ENCODE results near the gene TFEC.
"Not testable (repeated sequence)": the region's sequence is repeated elsewhere in the genome, so short reads cannot be mapped to it uniquely, and the experiment has no call there.

Gene TFEC

GRCh38 chr7:116028787-116029186, 1.8 kb downstream of the TFEC start:
- Histone ChIP-seq H3K27me3 (ENCODE audit: control insufficient read depth, insufficient read depth, low read length) (no peaks in the 10 kb centered on the region), H3K9ac (ENCODE audit: low read length) (no peak overlapping the region), H3K4me1 (ENCODE audit: control insufficient read depth, low read depth, low read length) (peaks cover 4% of the 10 kb centered on the region), H3K4me3 (ENCODE audit: low read length) (no peak overlapping the region), H3K36me3 (ENCODE audit: control insufficient read depth, low read depth, low read length) (no peaks in the 10 kb centered on the region), H3K27ac (ENCODE audit: low read length) (no peak overlapping the region), H3K9me3 (ENCODE audit: control insufficient read depth, low read depth, low read length) (no peaks in the 10 kb centered on the region)

GRCh38 chr7:116027786-116028185, 2.8 kb downstream of the TFEC start:
- no peak overlapping the region for H3K4me3 ChIP-seq (ENCODE audit: low read length)
- no peaks in the 10 kb centered on the region for H3K27me3 ChIP-seq (ENCODE audit: control insufficient read depth, insufficient read depth, low read length)
- no peak overlapping the region for H3K9ac ChIP-seq (ENCODE audit: low read length)
- no peaks in the 10 kb centered on the region for H3K9me3 ChIP-seq (ENCODE audit: control insufficient read depth, low read depth, low read length)
- no peak overlapping the region for H3K27ac ChIP-seq (ENCODE audit: low read length)
- no peaks in the 10 kb centered on the region for H3K36me3 ChIP-seq (ENCODE audit: control insufficient read depth, low read depth, low read length)
- peaks cover 4% of the 10 kb centered on the region for H3K4me1 ChIP-seq (ENCODE audit: control insufficient read depth, low read depth, low read length)

DNA sequence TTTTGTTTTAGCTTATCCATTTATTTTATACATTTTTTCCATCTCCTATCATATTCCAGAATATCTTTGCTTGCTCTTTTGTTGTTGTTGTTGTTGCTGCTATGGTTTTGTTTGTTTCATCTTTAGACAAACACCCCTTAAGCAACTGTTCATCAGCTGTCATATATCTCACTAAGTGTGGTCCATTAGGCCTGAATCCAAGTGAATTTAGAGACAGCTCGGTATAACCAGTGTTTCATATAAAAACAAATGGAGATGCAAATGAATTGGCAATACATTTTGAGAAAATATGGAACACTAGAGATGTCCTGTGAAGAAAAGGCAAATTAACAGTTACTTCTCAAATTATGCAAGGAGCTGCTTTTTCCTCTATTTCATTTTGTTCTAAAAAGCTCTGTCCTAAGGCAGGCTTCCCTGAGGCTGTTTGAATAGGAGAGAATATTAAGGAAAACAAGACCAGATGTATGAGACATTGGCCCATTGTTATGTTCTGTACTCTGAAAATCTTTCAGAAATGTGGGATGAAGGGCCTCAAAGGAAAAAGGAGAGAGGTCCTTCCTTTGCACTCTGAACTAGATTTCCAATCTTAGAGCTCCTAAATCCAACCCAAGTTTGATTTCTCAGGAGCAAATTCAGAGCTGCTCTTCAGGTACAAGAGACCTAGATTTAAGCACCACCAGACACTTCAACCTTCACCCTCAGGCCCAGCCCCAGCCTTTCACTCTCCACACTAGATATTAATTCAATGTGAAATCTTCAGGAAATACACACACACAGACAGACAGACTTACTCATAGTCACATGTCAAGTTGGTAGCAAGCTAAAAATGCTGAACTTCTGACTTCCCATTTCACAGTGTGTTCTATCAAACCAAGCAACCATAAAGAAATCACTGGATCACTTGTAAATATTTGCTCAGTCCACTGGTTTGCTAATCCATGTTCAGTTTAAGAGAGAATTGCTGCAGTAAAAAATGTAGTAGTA, 5.4 kb downstream of the TFEC start:
- no peak overlapping the region for H3K9ac ChIP-seq (ENCODE audit: low read length)

DNA sequence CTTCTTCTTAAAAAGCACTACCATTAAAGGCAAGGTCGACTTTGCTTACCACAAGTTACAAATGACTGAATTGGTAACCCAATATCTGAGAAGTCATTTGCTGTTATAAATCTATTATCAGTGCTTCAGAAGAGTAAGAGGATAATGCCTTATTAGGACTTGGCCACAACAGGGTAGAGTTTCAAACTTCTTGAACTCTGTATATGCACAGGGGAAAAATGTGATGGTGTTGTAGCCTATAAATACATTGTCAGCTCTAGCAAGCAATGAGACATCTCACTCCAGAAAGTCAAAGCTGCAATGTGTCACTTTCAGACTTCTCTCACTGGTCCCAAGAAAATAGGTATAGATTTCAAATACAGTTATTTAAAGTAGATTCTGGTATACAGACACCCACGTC, 9.3 kb downstream of the TFEC start:
- H3K4me1 ChIP-seq (ENCODE audit: control insufficient read depth, low read depth, low read length), result peaks cover under 1% of the 10 kb centered on the region
- H3K4me3 ChIP-seq (ENCODE audit: low read length), result no peak overlapping the region
- H3K9me3 ChIP-seq (ENCODE audit: control insufficient read depth, low read depth, low read length), result no peaks in the 10 kb centered on the region
- no peak overlapping the region for H3K9ac ChIP-seq (ENCODE audit: low read length)
- H3K27ac ChIP-seq (ENCODE audit: low read length), result no peak overlapping the region
- no peaks in the 10 kb centered on the region for H3K27me3 ChIP-seq (ENCODE audit: control insufficient read depth, insufficient read depth, low read length)
- no peaks in the 10 kb centered on the region for H3K36me3 ChIP-seq (ENCODE audit: control insufficient read depth, low read depth, low read length)

More for the DNA sequence above, 5.4 kb downstream of the TFEC start:
- Histone ChIP-seq H3K27ac (ENCODE audit: low read length) (no peak overlapping the region), H3K9me3 (ENCODE audit: control insufficient read depth, low read depth, low read length) (no peaks in the 10 kb centered on the region), H3K4me3 (ENCODE audit: low read length) (no peak overlapping the region), H3K4me1 (ENCODE audit: control insufficient read depth, low read depth, low read length) (no peaks in the 10 kb centered on the region), H3K27me3 (ENCODE audit: control insufficient read depth, insufficient read depth, low read length) (no peaks in the 10 kb centered on the region), H3K36me3 (ENCODE audit: control insufficient read depth, low read depth, low read length) (no peaks in the 10 kb centered on the region)

GRCh38 chr7:116018731-116019130, 11.8 kb downstream of the TFEC start:
- no peaks in the 10 kb centered on the region for H3K9me3 ChIP-seq (ENCODE audit: control insufficient read depth, low read depth, low read length)
- no peak overlapping the region for H3K9ac ChIP-seq (ENCODE audit: low read length)
- H3K27ac ChIP-seq (ENCODE audit: low read length), result no peak overlapping the region
- H3K4me3 ChIP-seq (ENCODE audit: low read length), result no peak overlapping the region
- peaks cover 3% of the 10 kb centered on the region for H3K4me1 ChIP-seq (ENCODE audit: control insufficient read depth, low read depth, low read length)
- H3K36me3 ChIP-seq (ENCODE audit: control insufficient read depth, low read depth, low read length), result no peaks in the 10 kb centered on the region
- H3K27me3 ChIP-seq (ENCODE audit: control insufficient read depth, insufficient read depth, low read length), result no peaks in the 10 kb centered on the region

DNA sequence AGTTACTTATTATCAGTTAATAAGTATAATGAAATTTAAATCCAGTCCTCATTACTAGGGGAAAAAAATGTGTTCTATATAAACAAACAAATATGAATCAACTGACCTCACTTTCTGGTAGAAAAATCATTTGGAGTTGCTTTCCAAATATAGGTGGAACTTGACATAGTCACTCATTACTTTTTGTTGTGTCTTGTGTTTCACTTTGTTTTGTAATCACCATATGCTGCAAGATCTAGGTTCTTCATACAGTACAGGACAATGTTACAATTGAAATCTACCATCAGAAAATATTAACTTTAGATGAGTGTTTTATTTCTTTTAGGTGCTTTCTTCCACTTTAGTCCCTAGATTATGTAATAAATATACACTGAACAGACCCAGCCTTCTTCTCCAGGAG, 16.9 kb downstream of the TFEC start:
- Histone ChIP-seq H3K9me3 (ENCODE audit: control insufficient read depth, low read depth, low read length) (no peaks in the 10 kb centered on the region), H3K27me3 (ENCODE audit: control insufficient read depth, insufficient read depth, low read length) (no peaks in the 10 kb centered on the region), H3K4me3 (ENCODE audit: low read length) (no peak overlapping the region), H3K36me3 (ENCODE audit: control insufficient read depth, low read depth, low read length) (no peaks in the 10 kb centered on the region), H3K9ac (ENCODE audit: low read length) (no peak overlapping the region), H3K27ac (ENCODE audit: low read length) (no peak overlapping the region), H3K4me1 (ENCODE audit: control insufficient read depth, low read depth, low read length) (peaks cover 3% of the 10 kb centered on the region)

GRCh38 chr7:116011584-116011983, 19.0 kb downstream of the TFEC start:
- Histone ChIP-seq H3K9ac (ENCODE audit: low read length) (no peak overlapping the region), H3K4me1 (ENCODE audit: control insufficient read depth, low read depth, low read length) (peaks cover 3% of the 10 kb centered on the region), H3K9me3 (ENCODE audit: control insufficient read depth, low read depth, low read length) (no peaks in the 10 kb centered on the region), H3K4me3 (ENCODE audit: low read length) (no peak overlapping the region), H3K27ac (ENCODE audit: low read length) (no peak overlapping the region), H3K27me3 (ENCODE audit: control insufficient read depth, insufficient read depth, low read length) (no peaks in the 10 kb centered on the region), H3K36me3 (ENCODE audit: control insufficient read depth, low read depth, low read length) (no peaks in the 10 kb centered on the region)

DNA sequence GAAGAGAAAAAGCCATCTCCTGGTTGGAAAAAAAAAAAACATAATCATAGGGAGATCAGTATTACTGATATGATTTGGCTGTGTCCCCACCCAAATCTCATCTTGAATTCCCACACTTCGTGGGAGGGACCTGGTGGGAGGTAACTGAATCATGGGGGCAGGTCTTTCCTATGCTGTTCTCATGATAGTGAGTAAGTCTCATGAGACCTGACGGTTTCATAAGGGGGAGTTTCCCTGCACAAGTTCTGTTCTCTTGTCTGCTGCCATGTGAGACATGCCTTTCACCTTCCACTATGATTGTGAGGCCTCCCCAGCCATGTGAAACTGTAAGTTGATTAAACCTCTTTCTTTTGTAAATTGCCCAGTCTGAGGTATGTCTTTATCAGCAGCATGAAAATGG, 25.8 kb downstream of the TFEC start:
- H3K36me3 ChIP-seq (ENCODE audit: control insufficient read depth, low read depth, low read length); H3K4me1 ChIP-seq (ENCODE audit: control insufficient read depth, low read depth, low read length); H3K9ac ChIP-seq (ENCODE audit: low read length); H3K27ac ChIP-seq (ENCODE audit: low read length); H3K27me3 ChIP-seq (ENCODE audit: control insufficient read depth, insufficient read depth, low read length); H3K9me3 ChIP-seq (ENCODE audit: control insufficient read depth, low read depth, low read length); H3K4me3 ChIP-seq (ENCODE audit: low read length): not testable (repeated sequence)

- no peaks in the 10 kb centered on the region for H3K36me3 ChIP-seq (ENCODE audit: control insufficient read depth, low read depth, low read length)
- H3K9ac ChIP-seq (ENCODE audit: low read length), result no peak overlapping the region
- H3K27ac ChIP-seq (ENCODE audit: low read length), result no peak overlapping the region
- no peaks in the 10 kb centered on the region for H3K9me3 ChIP-seq (ENCODE audit: control insufficient read depth, low read depth, low read length)
- no peak overlapping the region for H3K4me3 ChIP-seq (ENCODE audit: low read length)
- no peaks in the 10 kb centered on the region for H3K27me3 ChIP-seq (ENCODE audit: control insufficient read depth, insufficient read depth, low read length)
- H3K4me1 ChIP-seq (ENCODE audit: control insufficient read depth, low read depth, low read length), result no peaks in the 10 kb centered on the region
These were observed 33.3 kb downstream of the TFEC start for GRCh38 chr7:115997221-115997620.

DNA sequence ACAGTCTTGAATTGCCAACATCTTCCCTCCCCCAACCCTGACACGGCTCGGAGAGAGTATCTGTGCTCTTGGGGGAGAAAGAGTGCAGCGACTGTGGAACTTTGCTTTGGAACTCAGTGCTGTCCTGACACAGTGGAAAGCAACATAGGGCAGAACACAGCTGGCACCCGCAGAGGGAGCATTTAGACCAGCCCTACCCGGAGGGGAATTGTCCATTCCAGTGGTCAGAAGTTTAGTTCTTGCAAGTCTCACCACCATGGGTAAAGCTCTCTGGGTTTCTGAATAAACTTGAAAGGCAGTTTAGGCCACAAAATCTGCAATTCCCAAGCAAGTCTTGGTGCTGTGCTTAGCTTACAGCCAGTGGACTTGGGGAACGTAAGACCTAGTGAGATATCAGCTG, 34.9 kb downstream of the TFEC start:
- Histone ChIP-seq H3K4me1 (ENCODE audit: control insufficient read depth, low read depth, low read length) (no peaks in the 10 kb centered on the region), H3K36me3 (ENCODE audit: control insufficient read depth, low read depth, low read length) (no peaks in the 10 kb centered on the region), H3K27ac (ENCODE audit: low read length) (no peak overlapping the region), H3K27me3 (ENCODE audit: control insufficient read depth, insufficient read depth, low read length) (no peaks in the 10 kb centered on the region), H3K9ac (ENCODE audit: low read length) (no peak overlapping the region), H3K9me3 (ENCODE audit: control insufficient read depth, low read depth, low read length) (no peaks in the 10 kb centered on the region), H3K4me3 (ENCODE audit: low read length) (no peak overlapping the region)

DNA sequence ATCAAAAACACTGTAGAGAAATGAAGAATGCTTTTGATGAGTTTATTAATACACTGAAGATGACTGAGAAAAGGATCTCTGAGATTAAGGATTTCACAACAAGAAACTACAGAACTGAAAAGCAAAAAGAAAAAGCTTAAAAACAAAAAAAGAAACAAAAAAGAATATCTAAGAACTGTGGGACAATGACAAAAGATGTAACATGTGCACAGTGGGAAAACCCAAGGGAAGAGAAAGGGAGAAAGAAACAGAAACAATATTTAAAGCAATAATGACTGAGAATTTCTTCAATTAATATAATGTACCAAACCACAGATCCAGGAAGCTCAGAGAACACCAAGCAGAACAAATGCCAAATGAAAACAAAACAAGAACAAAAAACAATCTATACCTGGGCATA, 42.2 kb downstream of the TFEC start:
- Histone ChIP-seq H3K9ac (ENCODE audit: low read length) (no peak overlapping the region), H3K27me3 (ENCODE audit: control insufficient read depth, insufficient read depth, low read length) (no peaks in the 10 kb centered on the region), H3K27ac (ENCODE audit: low read length) (no peak overlapping the region), H3K4me1 (ENCODE audit: control insufficient read depth, low read depth, low read length) (no peaks in the 10 kb centered on the region), H3K36me3 (ENCODE audit: control insufficient read depth, low read depth, low read length) (no peaks in the 10 kb centered on the region), H3K9me3 (ENCODE audit: control insufficient read depth, low read depth, low read length) (no peaks in the 10 kb centered on the region), H3K4me3 (ENCODE audit: low read length) (no peak overlapping the region)

- no peak overlapping the region for H3K9ac ChIP-seq (ENCODE audit: low read length)
- H3K9me3 ChIP-seq (ENCODE audit: control insufficient read depth, low read depth, low read length), result no peaks in the 10 kb centered on the region
- H3K27ac ChIP-seq (ENCODE audit: low read length), result no peak overlapping the region
- no peaks in the 10 kb centered on the region for H3K27me3 ChIP-seq (ENCODE audit: control insufficient read depth, insufficient read depth, low read length)
- no peaks in the 10 kb centered on the region for H3K36me3 ChIP-seq (ENCODE audit: control insufficient read depth, low read depth, low read length)
- no peaks in the 10 kb centered on the region for H3K4me1 ChIP-seq (ENCODE audit: control insufficient read depth, low read depth, low read length)
- H3K4me3 ChIP-seq (ENCODE audit: low read length), result no peak overlapping the region
These were observed 43.1 kb downstream of the TFEC start for GRCh38 chr7:115987486-115987885.

Measured in iPS-18a (cell line).